PC-9 (cell line): ENCODE measurements around the gene MAX. TPM values are rescaled to one million over a fixed set of nuclear protein-coding genes. Genes with fewer than 3 reads are reported as not detected.
A peak's percentile ranks its signal among the peaks of the same experiment; 100 is the strongest.

Experiments used
- BruUV-seq: library from RNA; stranded (reverse); fragments of 400-500 nt; replicated peaks from 2 replicates; lab custom pipeline; 2021; lab: Mats Ljungman, UMichigan
- CTCF ChIA-PET: fragments of 300-600 bp; sonication (Branson Sonifier 250); formaldehyde crosslinking; loops from one replicate; lab custom pipeline; 2022; ENCODE audit warnings: antibody characterized with exemption; lab: Charles Lee
- POLR2A ChIA-PET: fragments of 300-600 bp; sonication (Branson Sonifier 250); formaldehyde crosslinking; loops from one replicate; lab custom pipeline; 2022; ENCODE audit warnings: antibody characterized with exemption; ENCODE audit not compliant: unreplicated experiment; lab: Charles Lee
- DNase-seq, 2 experiments: peaks; one replicate each; pipeline versions ENCODE4 v3.0.0 to v3.0.0-alpha.2; 2015 to 2022; ENCODE audit warnings: mixed read lengths in 1 of 2
- H2AFZ ChIP-seq: fragments of 200-600 bp; sonication (generic); 2 replicates; pipeline ENCODE4 v1.8.1; 2017; ENCODE audit warnings: antibody characterized with exemption
- H3F3A ChIP-seq: fragments of 200-600 bp; sonication (generic); 2 replicates; pipeline ENCODE4 v1.8.1; 2017; ENCODE audit warnings: antibody characterized with exemption, mild to moderate bottlenecking, low read depth; ENCODE audit not compliant: insufficient read depth
- H3K27ac ChIP-seq: fragments of 200-600 bp; sonication (generic); 2 replicates; pipeline ENCODE4 v1.6.1; 2016; ENCODE audit warnings: mixed run types
- H3K27me3 ChIP-seq: fragments of 200-600 bp; sonication (generic); 2 replicates; pipeline ENCODE4 v1.6.1; 2016; ENCODE audit warnings: low read depth, mixed run types; ENCODE audit not compliant: insufficient read depth
- H3K36me3 ChIP-seq: fragments of 200-600 bp; sonication (generic); 2 replicates; pipeline ENCODE4 v1.6.1; 2016; ENCODE audit warnings: low read depth, mixed run types
- H3K4me1 ChIP-seq: fragments of 200-600 bp; sonication (generic); replicated peaks from 2 replicates; pipeline ENCODE4 v1.6.1; 2016; ENCODE audit warnings: mixed run types; ENCODE audit not compliant: insufficient read depth
- H3K4me2 ChIP-seq: fragments of 200-600 bp; sonication (generic); 2 replicates; pipeline ENCODE4 v1.6.1; 2017; ENCODE audit warnings: mixed run types
- H3K4me3 ChIP-seq: fragments of 200-600 bp; sonication (generic); 2 replicates; pipeline ENCODE4 v1.6.1; 2016; ENCODE audit warnings: mixed run types
- H3K79me2 ChIP-seq: fragments of 200-600 bp; sonication (generic); 2 replicates; pipeline ENCODE4 v1.6.1; 2017; ENCODE audit warnings: low read depth, mixed run types
- H3K9me2 ChIP-seq: fragments of 200-600 bp; sonication (generic); 2 replicates; pipeline ENCODE4 v1.8.1; 2017; ENCODE audit warnings: mild to moderate bottlenecking; ENCODE audit not compliant: insufficient read depth
- H3K9me3 ChIP-seq: fragments of 200-600 bp; sonication (generic); 2 replicates; pipeline ENCODE4 v1.8.1; 2016; ENCODE audit warnings: low read depth; ENCODE audit not compliant: insufficient read depth
- H4K20me1 ChIP-seq: fragments of 200-600 bp; sonication (generic); 2 replicates; pipeline ENCODE4 v1.8.1; 2017; ENCODE audit not compliant: insufficient read depth
- EZH2 ChIP-seq: fragments of 200-600 bp; sonication (generic); IDR thresholded peaks from 2 replicates; pipeline ENCODE4 v1.8.0; 2017; ENCODE audit warnings: antibody characterized with exemption, low read depth
- intact Hi-C: fragments of 100-400 bp; cut with micrococcal nuclease; formaldehyde crosslinking; loops from one replicate; pipeline ENCODE4 v1.10.0; 2022; ENCODE audit not compliant: unreplicated experiment
- total RNA-seq: library from RNA; stranded (reverse); gene quantifications from 2 replicates; pipeline ENCODE4 v1.2.3, GENCODE V29; 2021
- TF ChIP-seq, protein P1 (sequence below): fragments of 200-600 bp; sonication (generic); conservative IDR thresholded peaks from 2 replicates; pipeline ENCODE4 v1.6.1; 2017; ENCODE audit warnings: mixed run types, antibody characterized with exemption, mild to moderate bottlenecking, moderate library complexity

Gene MAX
- total RNA-seq, 1 experiment from 2014 or later = 76.1 TPM

DNA sequence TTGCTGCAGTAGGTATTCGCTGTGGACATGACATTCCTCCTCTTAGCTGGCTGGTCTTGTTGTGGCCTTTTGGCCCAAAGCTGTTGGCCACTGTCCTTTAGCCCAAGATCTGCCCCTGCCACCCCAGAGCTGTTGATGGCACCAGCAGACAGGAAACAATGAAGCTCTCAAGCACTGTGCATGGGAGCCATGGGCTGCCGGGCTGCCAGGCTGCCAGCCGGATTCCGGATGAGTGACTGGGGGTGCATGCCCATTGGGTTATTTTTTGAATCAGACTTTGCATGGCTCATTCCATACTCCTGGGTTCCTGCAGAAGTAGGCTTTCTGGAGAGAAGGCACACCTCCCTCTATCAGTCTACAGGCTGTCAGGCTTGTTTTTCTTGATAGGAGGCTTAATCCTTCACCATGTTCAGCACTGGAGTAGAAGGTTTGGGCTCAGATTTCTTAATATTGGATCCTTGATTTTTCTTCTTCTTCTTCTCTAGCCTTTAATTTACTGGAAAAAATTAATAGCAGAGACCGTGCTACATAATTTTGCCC, 32.4 kb downstream of the MAX start:
- no TSS peak for BruUV-seq

DNA sequence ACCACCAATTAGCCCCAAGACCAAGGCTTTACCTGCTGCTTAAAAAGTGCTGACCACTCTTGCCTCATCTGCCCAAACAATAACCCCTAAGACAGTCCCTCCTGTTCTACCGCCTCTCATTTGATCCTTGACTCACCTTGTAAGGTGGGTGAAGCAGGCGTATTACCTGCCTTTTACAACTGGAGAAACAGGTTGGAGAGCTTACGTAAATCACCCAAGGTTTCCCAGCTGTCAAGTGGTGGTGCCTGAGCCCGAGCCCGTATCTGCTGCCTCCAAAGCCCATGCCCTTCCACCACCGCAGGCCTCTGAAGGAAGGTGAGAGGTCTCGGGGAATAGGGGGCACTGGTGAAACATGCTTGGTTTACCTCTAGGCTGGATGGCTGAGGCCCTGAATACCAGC, 36.6 kb downstream of the MAX start:
- H4K20me1 ChIP-seq = peaks cover 3% of the 10 kb centered on the region; the same call in 1 of the 2 replicates

More for the DNA sequence above, 32.4 kb downstream of the MAX start:
- H3K4me3 ChIP-seq = no peak overlapping the region
- H3F3A ChIP-seq = peaks cover 16% of the 10 kb centered on the region; the same call in 1 of the 2 replicates
- H4K20me1 ChIP-seq = peaks cover 15% of the 10 kb centered on the region
- TF ChIP-seq, protein P1, sequence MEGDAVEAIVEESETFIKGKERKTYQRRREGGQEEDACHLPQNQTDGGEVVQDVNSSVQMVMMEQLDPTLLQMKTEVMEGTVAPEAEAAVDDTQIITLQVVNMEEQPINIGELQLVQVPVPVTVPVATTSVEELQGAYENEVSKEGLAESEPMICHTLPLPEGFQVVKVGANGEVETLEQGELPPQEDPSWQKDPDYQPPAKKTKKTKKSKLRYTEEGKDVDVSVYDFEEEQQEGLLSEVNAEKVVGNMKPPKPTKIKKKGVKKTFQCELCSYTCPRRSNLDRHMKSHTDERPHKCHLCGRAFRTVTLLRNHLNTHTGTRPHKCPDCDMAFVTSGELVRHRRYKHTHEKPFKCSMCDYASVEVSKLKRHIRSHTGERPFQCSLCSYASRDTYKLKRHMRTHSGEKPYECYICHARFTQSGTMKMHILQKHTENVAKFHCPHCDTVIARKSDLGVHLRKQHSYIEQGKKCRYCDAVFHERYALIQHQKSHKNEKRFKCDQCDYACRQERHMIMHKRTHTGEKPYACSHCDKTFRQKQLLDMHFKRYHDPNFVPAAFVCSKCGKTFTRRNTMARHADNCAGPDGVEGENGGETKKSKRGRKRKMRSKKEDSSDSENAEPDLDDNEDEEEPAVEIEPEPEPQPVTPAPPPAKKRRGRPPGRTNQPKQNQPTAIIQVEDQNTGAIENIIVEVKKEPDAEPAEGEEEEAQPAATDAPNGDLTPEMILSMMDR = no peak
- TF ChIP-seq EZH2 = no peak
- intact Hi-C loops = no loop called here
- no peak for DNase-seq
- H3K79me2 ChIP-seq = no peaks in the 10 kb centered on the region
- CTCF ChIA-PET = no interaction called here
- no peaks in the 10 kb centered on the region for H3K9me2 ChIP-seq
- H3K4me2 ChIP-seq = peak overlapping the region; percentile 46
- no peaks in the 10 kb centered on the region for H3K9me3 ChIP-seq
- H2AFZ ChIP-seq = no peak overlapping the region
- POLR2A ChIA-PET = no interaction called here
- H3K27me3 ChIP-seq = no peaks in the 10 kb centered on the region
- peaks cover 33% of the 10 kb centered on the region for H3K4me1 ChIP-seq
- H3K36me3 ChIP-seq = 0 out of 2 replicates have a peak, but pooled peaks cover 4% of the 10 kb centered on the region
- peak overlapping the region; percentile 9; the same call in 1 of the 2 replicates for H3K27ac ChIP-seq

DNA sequence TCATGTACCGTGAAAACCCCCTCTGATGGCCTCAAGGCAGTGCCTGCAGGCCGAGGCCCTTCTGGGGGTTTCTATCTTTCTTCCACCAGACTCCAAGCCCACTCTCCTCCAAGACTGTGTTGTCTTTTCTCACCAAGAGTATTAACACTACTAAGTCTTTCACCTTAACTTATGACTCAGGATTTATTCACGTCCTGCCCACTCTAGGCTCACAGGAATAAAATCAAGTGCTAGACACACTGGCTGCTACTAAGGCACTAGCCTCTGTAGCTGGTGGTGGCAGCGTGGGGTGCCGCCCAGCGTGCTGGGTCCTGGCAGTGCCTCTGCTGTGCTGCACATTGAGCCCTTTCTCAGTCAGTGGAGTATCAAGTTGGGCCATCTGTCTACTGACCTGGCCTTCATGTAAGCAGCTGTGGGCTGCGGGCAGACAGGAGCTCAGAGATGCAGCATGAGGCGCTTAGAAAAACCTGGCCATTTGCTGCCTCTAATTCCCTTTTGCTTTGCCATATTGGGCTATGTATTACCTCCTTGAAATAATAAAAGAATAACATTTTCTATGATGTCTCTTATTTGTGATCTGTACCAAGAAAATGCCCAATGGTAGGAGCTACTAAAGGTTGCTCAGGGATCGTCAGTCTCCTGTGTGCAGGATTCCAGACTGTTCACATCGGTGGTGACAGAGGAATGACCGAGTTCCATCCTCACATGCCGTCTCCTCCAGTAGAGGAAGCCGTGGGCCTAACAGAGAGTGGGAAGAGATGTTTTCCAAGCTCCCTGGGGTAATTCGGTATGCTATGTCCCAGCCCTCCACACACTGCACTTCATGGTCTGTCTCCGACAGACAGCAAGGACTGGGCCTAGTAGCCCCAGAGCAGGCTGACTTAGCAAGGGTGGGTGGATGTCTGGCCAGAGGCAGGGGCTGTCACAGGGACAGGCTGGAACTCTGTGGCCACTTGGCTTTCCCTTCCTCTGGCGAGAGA, 39.9 kb downstream of the MAX start:
- ChIA-PET CTCF (no interaction called here), POLR2A (no interaction called here)
- no peak for DNase-seq
- Histone ChIP-seq H3F3A (peaks cover 6% of the 10 kb centered on the region; the same call in 1 of the 2 replicates), H3K9me2 (no peaks in the 10 kb centered on the region), H3K4me2 (no peak overlapping the region), H3K4me3 (no peak overlapping the region), H3K9me3 (no peaks in the 10 kb centered on the region), H3K36me3 (peaks cover 30% of the 10 kb centered on the region), H2AFZ (no peak overlapping the region), H3K27ac (no peak overlapping the region), H3K79me2 (no peaks in the 10 kb centered on the region), H3K4me1 (peaks cover 15% of the 10 kb centered on the region), H3K27me3 (no peaks in the 10 kb centered on the region), H4K20me1 (no peaks in the 10 kb centered on the region)
- intact Hi-C loops = no loop called here
- BruUV-seq = no TSS peak
- TF ChIP-seq, protein P1 = no peak
- TF ChIP-seq EZH2 = no peak

More for the DNA sequence above, 36.6 kb downstream of the MAX start:
- ChIA-PET POLR2A (no interaction called here), CTCF (no interaction called here)
- H2AFZ ChIP-seq = no peak overlapping the region
- peaks cover 26% of the 10 kb centered on the region for H3K36me3 ChIP-seq
- 0 out of 2 replicates have a peak overlapping the region, but pooled peaks have one; percentile 16 for H3K27ac ChIP-seq
- peaks cover 28% of the 10 kb centered on the region for H3K4me1 ChIP-seq
- intact Hi-C loops = no loop called here
- no TSS peak for BruUV-seq
- no peaks in the 10 kb centered on the region for H3K9me3 ChIP-seq
- DNase-seq = peak in 1 of 2 experiments; percentile 80
- no peak overlapping the region for H3K4me2 ChIP-seq
- H3K4me3 ChIP-seq = no peak overlapping the region
- H3K79me2 ChIP-seq = no peaks in the 10 kb centered on the region
- no peak for TF ChIP-seq EZH2
- TF ChIP-seq, protein P1 = no peak
- H3F3A ChIP-seq = peaks cover 10% of the 10 kb centered on the region; the same call in 1 of the 2 replicates
- no peaks in the 10 kb centered on the region for H3K9me2 ChIP-seq
- no peaks in the 10 kb centered on the region for H3K27me3 ChIP-seq
